Activated CD4-positive, alpha-beta T cell treated with anti-CD3 and anti-CD28 coated beads, Interleukin-10, Interleukin-2, amounts not matched to agents 100 ng/mL and 50 ng/mL, durations not matched to agents 16 hours and 8 hours (primary cell): ENCODE measurements around the gene TFF2.
A peak's percentile ranks its signal among the peaks of the same experiment; 100 is the strongest.

Source experiments
- DNase-seq: peaks from one replicate; pipeline ENCODE4 v3.0.0-alpha.2; 2020

The TFF2 gene

DNA sequence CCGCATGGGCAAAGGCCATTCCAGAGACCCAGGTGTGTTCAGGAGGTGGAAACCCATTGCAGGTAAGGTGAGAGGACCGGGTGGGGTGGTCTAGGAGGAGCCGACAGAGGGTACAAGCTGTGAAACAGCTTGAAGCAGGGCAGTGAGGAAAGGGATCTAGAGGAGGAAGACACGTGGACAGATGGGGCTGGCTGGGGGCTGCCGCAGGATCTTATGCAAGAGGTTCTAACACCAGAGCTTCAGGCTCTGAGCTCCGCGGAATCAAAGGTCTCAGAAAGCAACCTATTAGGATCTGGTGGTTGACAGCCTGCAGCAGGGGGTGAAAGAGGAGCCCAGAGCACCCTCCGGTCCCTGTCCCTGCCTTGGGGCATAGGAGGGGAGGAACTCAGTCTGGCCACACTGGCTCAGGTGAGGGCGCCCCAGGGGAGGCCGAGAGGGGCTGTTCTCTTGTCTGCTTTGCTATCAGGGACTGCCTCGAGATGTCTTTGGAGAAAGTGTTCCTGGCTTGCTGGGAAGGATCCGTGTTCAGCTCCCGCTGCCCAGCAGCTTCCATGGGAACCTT, 13.6 kb upstream of the TFF2 start:
- DNase-seq: no peak

DNA sequence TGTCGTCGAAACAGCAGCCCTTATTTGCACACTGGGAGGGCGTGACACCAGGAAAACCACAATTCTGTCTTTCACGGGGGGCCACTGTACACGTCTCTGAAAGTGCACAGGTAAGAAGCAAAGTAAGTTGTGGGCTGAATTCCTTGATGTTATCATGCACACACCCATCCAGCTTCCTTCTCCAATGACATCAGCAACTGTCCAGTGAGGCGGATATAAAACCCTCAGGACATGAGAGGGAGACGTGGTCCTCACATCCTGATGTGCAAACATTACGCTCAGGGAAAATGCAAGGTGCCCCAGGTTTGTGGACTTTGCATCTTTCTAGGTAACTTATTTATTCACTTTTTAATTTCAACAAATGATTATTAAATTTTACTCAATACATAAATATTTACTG, 12.5 kb upstream of the TFF2 start:
- no peak for DNase-seq

DNA sequence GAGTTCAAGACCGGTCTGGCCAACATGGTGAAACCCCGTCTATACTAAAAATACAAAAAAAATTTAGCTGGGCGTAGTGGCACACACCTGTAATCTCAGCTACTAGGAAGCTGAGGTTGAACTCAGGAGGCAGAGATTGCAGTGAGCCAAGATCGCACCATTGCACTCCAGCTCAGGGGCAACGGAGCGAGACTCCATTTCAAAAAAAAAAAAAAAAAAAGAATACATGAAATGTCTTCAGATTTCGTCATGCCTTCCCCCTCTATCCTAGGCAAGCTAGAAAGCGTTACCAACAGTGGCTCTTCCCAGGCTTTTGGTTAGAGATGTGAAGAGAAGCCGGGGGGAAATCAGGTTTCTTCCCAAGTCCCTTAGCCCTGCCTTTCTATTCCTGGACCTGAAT, 11.9 kb upstream of the TFF2 start:
- no peak for DNase-seq

DNA sequence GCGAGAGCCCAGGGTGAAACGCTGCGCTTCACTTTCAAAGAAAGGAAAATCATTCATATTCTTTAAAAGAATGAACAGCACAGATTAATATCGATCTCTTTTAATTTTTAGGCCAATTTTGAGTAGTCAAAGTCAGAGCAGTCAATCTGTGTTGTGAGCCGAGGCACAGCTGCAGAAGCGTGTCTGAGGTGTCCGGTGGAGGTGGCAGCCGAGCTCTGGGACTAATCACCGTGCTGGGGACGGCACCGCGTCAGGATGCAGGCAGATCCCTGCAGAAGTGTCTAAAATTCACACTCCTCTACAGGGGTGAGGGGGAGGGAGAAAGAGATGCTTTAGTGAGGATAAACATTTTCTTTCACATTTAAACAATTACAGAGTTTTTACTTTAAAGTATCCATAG, 11.4 kb upstream of the TFF2 start:
- no peak for DNase-seq

DNA sequence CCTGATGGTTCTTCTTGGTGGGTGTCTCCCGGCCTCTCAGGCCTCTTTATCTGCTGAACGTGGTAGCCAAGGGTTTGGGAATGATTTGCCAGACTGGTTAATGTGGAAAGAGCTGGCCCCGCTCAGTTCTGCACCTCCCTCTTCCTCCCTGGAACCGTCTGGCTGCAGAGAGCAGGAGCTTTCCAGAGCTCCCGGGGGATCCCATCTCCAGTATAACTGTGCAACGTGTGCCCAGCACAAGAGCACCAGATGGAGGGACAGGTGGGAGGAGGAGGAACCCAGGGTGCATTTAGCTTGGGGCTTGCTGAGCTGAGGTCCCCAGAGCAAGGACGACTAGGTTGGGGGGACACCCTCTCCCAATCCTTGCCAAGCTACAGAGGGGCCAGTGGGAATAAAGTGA, 10.5 kb upstream of the TFF2 start:
- no peak for DNase-seq

DNA sequence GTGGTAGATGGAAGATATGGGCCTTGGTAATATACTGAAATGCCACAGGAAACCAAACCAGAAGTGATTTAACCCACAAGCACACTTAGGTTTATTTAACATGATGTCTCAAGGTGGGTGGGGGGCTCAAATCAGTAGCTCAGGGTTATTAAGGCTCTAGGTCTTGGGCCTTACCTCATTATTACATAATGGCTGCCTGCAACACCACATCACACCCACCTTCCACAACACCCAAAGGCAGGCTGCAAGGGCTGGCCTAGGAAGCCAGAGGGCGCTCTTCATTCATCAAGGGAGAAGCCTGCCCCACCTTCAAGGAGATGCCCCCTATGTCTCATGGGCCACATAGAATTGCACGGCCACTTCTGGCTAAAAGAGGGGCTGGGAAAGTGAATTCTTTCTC, 9.5 kb upstream of the TFF2 start:
- DNase-seq: peak; percentile 33

DNA sequence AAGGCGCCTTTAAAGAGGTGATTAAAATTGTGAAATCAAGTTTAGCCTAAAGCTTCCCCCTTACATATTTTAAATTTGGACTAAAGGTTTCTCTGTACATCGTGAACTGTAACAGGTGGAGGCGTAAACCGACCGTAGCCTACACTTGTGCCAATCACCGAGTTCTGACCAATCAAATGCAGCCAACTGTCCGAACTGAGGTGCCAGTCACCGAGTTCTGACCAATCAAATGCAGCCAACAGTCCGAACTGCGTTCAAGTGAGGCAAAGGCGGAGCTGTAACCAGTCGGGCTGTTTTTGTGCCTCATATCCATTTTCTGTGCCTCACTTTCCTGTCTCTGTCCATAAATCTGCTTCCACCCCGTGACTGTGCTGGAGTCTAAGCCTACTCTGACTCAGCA, 8.1 kb upstream of the TFF2 start:
- no peak for DNase-seq

DNA sequence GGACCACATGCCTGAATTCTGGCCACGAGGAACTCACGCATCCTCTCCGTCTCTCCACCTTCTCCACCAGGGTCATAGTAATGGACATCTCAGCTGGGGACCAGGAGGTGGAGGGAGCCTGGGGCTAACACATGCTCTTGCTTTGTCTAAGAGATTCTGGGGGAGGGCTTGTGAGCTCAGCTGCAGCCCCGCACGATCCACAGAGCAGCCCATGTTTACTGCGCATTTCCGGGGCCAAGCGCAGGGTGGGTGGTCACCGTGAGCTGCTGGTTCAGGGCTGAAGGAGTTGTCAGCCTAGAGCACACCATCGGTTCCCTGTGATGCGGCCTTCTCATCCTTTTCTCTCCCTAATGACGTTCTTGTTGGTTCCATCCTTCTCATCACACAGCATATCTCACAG, 7.5 kb upstream of the TFF2 start:
- DNase-seq: no peak

DNA sequence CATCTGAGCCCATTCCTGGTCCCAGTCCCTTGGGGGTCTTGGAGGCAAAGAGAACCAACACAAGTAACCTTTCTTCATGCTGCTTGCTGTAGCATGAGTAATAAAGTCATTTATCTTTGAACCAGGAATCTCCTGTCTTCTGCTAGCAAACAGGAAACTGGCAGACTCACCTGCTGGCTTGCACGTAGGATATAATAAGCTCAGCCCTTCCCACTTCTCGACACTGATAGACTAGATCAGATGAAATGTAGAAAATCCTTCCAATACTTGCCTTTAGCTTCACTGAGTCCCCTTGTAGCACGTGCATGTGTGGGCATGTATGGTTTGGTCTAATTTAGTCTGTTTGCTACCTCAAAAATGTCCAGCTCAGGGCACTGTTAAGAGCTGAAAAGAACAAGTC, 6.5 kb upstream of the TFF2 start:
- DNase-seq: no peak

DNA sequence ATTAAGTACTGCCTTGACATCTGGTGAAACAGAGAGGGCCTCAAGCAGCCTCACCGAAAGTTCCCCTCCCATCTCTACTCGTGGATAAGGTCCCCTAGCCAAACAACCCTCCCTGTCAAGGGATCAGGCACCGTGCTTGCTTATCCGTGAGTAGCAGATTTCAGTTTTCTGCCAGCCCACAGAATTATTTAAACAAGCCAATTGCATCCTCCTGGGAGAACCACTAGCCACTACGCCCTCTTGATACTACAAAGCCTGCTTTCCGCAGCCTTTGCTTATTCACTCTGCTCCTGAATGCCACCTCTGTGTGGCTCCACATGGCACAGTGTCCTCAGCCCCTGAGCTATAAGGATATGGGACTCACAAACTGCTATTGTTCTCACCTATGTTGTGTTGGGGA, 5.9 kb upstream of the TFF2 start:
- no peak for DNase-seq

DNA sequence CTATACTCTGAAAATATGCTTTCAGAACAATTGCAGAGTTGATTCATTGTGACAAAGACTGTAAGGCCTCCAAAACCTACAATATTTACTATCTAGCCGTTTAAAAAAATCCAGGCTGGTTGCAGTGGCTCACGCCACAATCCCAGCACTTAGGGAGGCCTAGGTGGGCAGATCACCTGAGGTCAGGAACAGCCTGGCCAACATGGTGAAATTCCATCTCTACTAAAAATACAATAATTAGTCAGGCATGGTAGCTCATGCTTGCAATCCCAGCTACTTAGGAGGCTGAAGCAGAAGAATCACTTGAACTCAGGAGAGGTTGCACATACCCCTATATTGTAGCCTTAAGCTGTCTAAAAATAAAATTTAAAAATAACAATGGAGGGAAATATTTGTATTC, 5.3 kb upstream of the TFF2 start:
- DNase-seq: no peak

DNA sequence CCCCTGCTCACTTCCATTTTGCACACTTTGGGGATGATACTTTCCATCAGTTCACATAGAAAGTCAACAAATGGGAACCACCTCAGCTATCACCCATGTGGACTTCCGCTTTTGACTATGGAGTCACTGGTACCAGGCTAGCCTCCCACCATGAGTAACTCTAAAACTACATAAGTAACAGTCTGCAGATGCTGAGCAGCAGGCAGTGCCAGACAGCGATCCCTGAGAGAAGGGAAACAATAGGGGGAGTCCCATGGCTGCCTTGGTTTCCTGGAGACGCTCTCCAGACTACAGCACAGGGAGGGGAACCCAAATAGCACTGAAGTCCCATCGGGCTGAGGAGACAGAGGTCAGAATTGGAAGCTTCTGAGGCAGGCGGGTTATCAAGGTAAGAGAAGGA, 2.8 kb upstream of the TFF2 start:
- no peak for DNase-seq

DNA sequence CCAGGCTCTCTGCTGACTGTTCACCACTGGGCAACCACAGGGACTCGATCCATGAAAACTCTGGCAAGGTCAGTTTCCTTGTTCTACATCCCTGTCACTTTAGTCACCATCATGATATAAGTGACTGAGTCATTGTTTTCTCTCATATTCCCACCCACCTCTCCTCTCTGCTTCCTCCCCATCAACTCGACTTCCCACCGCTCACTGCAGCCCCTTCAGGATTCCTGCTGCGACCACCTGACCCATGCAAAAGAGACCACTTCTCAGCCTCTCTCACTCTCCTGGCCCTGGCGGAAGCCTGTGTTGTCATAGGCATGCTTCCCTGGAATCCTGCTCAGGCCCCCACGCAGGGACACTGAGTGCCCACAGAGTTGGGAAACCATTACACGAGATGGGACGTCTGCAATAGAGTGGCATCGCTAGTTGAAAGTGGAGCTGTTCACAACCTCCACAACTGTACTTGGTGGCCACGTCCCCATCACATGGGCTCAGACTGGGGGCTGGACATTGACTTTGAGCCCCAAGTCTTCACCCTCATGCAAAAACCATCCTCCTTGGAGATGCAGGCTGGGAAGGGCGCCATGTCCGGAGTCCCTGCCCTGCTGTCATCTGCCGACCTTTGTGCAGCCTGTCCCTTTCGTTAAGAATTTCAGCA, 1.8 kb upstream of the TFF2 start:
- DNase-seq: no peak

DNA sequence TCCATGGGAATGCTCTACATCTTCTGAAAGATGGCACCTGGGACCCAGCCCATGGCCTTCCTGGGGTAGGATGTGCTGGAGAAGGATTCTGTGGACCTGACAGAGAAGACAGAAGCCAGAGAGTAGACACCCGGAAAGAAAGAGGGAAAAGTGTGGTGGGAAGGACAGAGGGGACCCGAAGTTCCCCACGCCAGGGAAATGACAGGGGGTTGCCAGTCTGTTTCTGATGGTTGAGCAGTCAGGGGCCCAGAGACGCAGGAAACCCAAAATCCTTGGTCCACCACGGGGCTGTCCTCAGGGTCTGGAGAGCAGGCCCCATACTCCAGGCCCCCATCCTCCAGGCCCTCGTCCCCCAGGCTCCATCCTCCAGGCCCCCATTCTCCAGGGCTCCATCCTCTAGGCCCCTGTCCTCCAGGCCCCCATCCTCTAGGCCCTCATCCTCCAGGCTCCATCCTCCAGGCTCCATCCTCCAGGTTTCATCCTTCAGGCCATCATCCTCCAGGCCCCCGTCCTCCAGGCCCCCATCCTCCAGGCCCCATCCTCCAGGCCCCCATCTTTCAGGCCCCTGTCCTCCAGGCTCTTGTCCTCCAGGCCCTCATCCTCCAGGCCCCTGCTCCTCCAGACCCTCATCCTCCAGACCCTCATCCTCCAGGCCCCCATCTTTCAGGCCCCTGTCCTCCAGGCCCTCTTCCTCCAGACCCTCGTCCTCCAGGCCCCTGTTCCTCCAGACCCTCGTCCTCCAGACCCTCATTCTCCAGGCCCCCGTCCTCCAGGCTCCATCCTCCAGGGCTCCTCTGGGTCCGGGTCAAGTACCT, 1.0 kb upstream of the TFF2 start:
- DNase-seq: no peak

DNA sequence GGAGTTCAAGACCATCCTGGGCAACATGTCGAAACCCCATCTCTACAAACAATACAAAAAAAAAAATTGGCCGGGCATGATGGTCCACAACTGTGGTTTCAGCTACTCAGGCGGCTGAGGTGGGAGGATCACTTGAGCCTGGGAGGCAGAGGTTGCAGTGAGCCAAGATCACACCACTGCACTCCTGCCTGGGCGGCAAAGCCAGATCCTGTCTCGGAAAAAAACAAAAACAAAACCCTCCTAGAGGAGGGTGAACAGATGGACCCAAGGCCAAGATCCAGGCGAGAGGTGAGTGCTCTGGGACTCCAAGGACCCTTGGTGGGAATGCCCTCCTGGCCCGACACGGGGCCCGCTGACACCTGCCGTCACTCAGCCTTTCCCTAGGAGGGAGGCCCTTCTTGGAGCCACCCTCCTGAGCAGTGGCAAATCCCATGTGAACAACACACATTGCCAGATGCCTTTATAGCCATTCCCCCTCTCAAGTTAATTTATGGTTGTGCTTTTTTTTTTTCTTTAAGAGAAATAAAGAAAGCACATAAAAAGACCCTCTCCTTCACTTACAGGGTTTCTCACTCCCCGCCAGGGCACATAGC, 380 bp downstream of the TFF2 start:
- no peak for DNase-seq

DNA sequence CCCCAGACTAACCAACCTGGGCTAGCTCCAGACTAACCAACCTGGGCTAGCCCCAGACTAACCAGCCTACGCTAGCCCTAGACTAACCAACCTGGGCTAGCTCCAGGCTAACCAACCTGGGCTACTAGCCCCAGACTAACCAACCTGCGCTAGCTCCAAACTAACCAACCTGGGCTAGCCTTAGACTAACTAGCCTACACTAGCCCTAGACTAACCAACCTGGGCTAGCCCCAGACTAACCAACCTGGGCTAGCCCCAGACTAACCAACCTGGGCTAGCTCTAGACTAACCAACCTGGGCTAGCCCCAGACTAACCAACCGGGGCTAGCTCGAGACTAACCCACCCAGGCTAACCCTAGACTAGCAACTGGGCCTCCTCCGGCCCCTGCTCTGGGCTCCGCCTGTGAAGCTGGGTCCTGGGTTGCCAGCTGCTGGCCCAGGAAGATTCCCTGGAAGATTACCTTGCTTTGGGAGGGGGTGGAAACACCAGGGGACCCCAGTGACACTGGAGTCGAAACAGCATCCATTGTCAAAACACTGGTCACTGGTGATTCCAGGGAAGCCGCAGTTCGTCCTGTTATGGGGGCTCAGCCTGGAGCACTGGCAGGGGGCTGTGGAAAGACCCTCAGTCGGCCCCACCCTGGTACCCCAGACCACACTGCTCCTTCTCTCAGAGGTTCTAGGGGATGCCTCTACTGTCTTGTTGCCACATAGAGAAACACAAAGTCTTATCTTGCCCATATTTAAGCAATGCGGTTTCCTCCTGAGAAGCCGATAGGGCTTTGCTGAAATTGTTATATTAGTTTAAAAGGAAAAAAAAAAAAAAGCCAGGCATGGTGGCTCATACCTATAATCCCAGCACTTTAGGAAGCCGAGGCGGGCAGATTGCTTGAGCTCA, 1.1 kb downstream of the TFF2 start:
- DNase-seq: no peak

DNA sequence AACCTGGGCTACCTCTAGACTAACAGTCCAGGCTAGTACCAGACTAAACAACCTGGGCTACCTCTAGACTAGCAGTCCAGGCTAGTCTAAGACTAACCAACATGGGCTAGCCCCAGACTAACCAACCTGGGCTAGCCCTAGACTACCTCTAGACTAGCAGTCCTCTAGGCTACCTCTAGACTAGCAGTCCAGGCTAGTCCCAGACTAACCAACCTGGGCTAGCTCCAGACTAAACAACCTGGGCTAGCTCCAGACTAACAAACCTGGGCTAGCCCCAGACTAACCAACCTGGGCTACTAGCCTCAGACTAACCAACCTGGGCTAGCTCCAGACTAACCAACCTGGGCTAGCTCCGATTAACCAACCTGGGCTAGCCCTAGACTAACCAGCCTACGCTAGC, 2.0 kb downstream of the TFF2 start:
- no peak for DNase-seq

DNA sequence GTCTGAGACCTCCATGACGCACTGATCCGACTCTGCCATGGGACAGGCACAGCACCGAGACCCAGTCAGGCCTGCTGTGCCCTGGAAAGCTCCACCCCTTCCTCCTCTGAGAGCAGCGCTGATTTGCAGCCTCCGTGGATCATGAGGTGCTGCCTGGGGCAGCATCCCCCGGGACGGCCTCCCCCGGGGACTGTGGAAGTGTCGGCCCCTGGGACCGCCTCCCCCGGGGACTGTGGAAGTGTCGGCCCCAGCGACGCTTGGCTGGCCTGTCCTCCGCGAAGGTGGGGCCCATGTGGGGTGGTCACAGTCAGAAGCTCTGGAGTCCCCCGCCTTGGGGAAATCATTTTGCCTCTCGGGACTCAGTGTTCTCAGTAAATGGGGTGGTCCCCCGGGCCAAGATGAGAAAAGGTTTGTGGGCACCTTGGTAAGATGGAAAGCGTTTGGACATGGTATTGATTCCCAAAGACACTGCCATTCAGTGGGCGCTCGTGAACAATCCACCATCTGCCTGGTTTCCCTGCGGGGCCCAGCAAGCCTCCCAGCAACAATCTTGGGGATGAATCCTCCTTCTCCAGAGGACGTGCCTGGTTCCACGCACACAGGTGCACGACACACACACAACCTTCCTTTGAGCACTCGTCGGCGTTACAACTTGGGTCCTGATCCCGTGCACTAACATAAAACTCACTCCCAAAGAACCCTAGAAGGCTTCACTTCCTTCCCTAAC, 3.0 kb downstream of the TFF2 start:
- no peak for DNase-seq

DNA sequence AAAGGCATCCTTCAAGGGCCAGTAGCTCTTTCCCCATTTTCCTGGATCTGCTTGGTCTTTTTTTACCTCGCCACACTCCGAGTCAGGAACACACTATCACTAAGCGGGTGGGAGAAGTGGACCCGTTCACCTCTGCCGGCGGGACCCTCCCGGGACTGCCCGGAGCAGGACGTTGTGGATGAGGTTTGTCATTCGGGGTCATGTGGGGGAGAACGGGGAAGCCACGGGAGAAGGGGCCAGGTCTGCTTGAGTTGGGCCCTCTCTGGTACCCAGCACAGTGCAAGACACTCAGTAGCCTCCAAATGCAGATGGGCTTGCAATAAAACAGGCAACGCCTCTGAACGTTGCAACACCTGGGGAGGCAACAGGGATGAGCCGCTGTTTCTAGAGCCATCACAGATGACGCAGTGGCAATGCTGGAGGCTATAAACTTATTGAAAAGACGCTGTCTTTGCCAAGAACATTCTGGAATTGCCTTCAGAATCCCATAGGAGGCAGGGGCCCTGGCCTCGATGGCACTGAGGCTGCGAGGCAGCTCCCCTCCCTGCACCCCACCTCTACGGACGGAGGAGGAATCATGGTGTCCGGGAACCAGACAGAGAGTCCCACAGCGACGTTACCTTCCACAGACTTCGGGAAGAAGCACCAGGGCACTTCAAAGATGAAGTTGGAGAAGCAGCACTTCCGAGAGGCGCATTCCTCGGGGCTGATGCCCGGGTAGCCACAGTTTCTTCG, 3.8 kb downstream of the TFF2 start:
- DNase-seq: no peak

DNA sequence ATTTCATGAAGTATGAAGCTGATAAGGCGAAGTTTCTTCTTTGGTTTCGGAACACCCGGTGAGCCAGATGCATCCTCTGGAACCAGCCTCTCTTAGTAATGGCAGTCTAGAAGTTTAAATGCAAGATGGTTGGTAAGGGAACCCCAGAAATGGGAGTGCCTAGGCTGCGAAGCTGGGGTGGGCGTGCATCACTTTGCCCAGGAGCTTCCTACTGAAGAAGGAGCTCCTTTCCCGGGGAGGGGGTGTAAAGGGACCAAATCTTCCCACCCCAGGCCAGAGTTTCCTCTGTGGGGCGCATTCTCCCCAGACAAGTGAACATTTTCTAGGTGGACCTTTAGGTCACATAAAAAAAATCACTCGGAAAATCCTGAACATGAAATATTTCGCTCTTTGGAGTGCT, 4.4 kb downstream of the TFF2 start:
- no peak for DNase-seq

DNA sequence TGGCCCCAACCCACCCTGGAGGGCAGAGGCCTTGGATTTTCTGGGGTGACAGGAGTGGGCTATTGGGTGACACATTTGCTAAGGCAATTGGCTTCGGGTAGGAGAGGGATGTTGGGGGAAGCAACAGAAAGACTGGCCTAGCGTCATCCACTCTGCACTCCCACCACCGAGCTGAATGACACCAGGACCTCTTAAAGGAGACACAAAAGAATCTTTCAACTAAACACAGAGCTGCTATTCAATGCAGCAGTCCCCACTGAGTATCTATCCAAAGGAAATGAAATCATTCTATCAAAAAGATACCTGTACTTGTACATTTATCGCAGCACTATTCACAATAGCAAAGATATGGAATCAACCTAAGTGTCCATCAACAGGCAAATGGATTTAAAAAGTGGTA, 6.2 kb downstream of the TFF2 start:
- DNase-seq: no peak
